Adrenal gland (tissue), 12 donors: ENCODE results near the gene ZP1. TPM values are rescaled to one million over a fixed set of nuclear protein-coding genes. Genes with fewer than 3 reads are reported as not detected.

Experiments used
- DNase-seq, 7 donors: peaks; one replicate each; pipeline ENCODE4 v3.0.0-alpha.2; 2019 to 2020
- H3K27ac ChIP-seq, 5 donors: fragments of 200-600 bp; sonication (generic) in 4 of 5; 1 replicate in 3 of 5; 2 replicates in 2 of 5; pipeline versions ENCODE4 v1.5.1 to v1.8.0; 2016 to 2020; ENCODE audit warnings: mild to moderate bottlenecking in 1 of 5
- H3K27me3 ChIP-seq: fragments of 200-600 bp; 2 replicates; pipeline ENCODE4 v1.8.0; 2021
- H3K36me3 ChIP-seq, 2 donors: fragments of 200-600 bp; replicated peaks in 1 of 2; 1 replicate in 1 of 2; 2 replicates in 1 of 2; pipeline versions ENCODE4 v1.5.1 to v1.8.0; 2018 to 2022
- H3K4me1 ChIP-seq, 2 donors: fragments of 200-600 bp; replicated peaks in 1 of 2; 1 replicate in 1 of 2; 2 replicates in 1 of 2; pipeline versions ENCODE4 v1.5.1 to v1.8.0; 2018 to 2021
- H3K4me3 ChIP-seq, 4 donors: fragments of 200-600 bp; sonication (generic) in 3 of 4; one replicate each; pipeline ENCODE4 v1.5.1; 2016 to 2018
- H3K9me3 ChIP-seq, 3 donors: fragments of 200-600 bp; sonication (generic) in 1 of 3; replicated peaks in 1 of 3; 1 replicate in 2 of 3; 2 replicates in 1 of 3; pipeline versions ENCODE4 v1.5.1 to v1.8.0; 2016 to 2021
- CTCF ChIP-seq, 6 experiments: fragments of 450-650 bp in 4 of 6; fragments of 200-600 bp in 2 of 6; sonication (generic) in 1 of 6; IDR thresholded peaks; 1 replicate in 5 of 6; 2 replicates in 1 of 6; pipeline versions ENCODE4 v1.5.1 to v1.8.0; 2016 to 2021; ENCODE audit warnings: antibody characterized with exemption in 6 of 6, mild to moderate bottlenecking in 2 of 6, moderate library complexity in 1 of 6
- POLR2A ChIP-seq, 2 donors: fragments of 450-650 bp; IDR thresholded peaks; one replicate each; pipeline ENCODE4 v1.6.1; 2017; ENCODE audit warnings: antibody characterized with exemption in 2 of 2, mild to moderate bottlenecking in 2 of 2, moderate library complexity in 1 of 2
- WGBS, 4 donors: extraction: QIAGEN DNeasy Blood & Tissue Kit in 2 of 4; methylation state at CpG; one replicate each; pipeline versions ENCODE4 v1.1.5 to v1.1.7; 2013 to 2017; 5-methylcytosine and 5-hydroxymethylcytosine counted together
- intact Hi-C, 2 donors: fragments of 100-400 bp; cut with DNase I; formaldehyde crosslinking; loops; one replicate each; pipeline versions ENCODE4 v1.14.1 to v1.15.0; 2022 to 2023
- polyA plus RNA-seq, 3 donors: library from polyadenylated mRNA; stranded (reverse); fragments of 200-250 nt in 2 of 3; fragments of 350-450 nt in 1 of 3; fragmentation: Illumina TruSeq in 1 of 3; extraction: RNeasy Lipid Tissue Mini Kit (QIAGEN cat#74804) in 1 of 3; gene quantifications; one replicate each; pipeline ENCODE4 v1.2.3, GENCODE V29; 2013 to 2014
- total RNA-seq, 9 donors: library from RNA; depleted of rRNA in 4 of 9; stranded (reverse); fragments of >200 nt in 4 of 9; fragments of 120-200 nt in 1 of 9; fragmentation: NEBNext Ultra II Directional in 1 of 9; extraction: Animal tissue kit (Norgen Biotek cat#: 25700) in 1 of 9; gene quantifications; one replicate each; pipeline versions ENCODE4 v1.1.0 to v1.2.4, GENCODE V29; 2013 to 2023
- donor health status: healthy with polysubstance abuse.
- donor health status: Bipolar disorder and iron deficiency.
- donor health status: DM: yes; HTN: yes; CAD: no.
- donor health status: DM: no; HTN: no; CAD: no.
- donor health status: DM: no; HTN: no; CAD: no.
- donor health status: DM: yes; HTN: yes; CAD: no.

ZP1 gene
- total and polyA plus RNA-seq, 12 donors = 0.24 to 6.3 (median 0.71) TPM; not detected in 2

- no peak overlapping the region for H3K27ac ChIP-seq
- intact Hi-C loops = loop anchor here in 1 of 2 donors (5.0 kb wide), 1 partner anchor 55 kb away; no protein-coding TSS in a partner anchor
- H3K4me3 ChIP-seq = no peak overlapping the region
- peaks cover 0 to 4% of the 10 kb centered on the region in 2 donors for H3K4me1 ChIP-seq
- TF ChIP-seq POLR2A (IDR thresholded peaks at IDR 0.05) = no peak
- peak; percentile 26 to 68 (median 53) for TF ChIP-seq CTCF (IDR thresholded peaks at IDR 0.05)
- WGBS, 4 donors = 48 to 57% (median 51%) methylated on average over 4 to 5 of the region's 5 CpGs
- no peaks in the 10 kb centered on the region for H3K27me3 ChIP-seq
- peak; percentile 45 to 78 (median 60) for DNase-seq
- peaks cover 0 to 17% of the 10 kb centered on the region in 2 donors for H3K36me3 ChIP-seq
- no peaks in the 10 kb centered on the region for H3K9me3 ChIP-seq
Measured at GRCh38 chr11:60887556-60887955, 20.2 kb downstream of the ZP1 start.

- WGBS, 4 donors = 71 to 80% (median 75%) methylated on average over 6 of the region's 6 CpGs
- intact Hi-C loops = loop anchor here in 1 of 2 donors (5.0 kb wide), 2 partner anchors 58 to 113 kb away; no protein-coding TSS in a partner anchor
- H3K36me3 ChIP-seq = peaks cover 0 to 39% of the 10 kb centered on the region in 2 donors
Measured at GRCh38 chr11:60889869-60890311, 22.5 kb downstream of the ZP1 start.

GRCh38 chr11:60890696-60891095 lies 23.4 kb downstream of the ZP1 start:
- intact Hi-C loops = loop anchor here in 1 of 2 donors (5.0 kb wide), 1 partner anchor 113 kb away; no protein-coding TSS in a partner anchor
- Histone ChIP-seq H3K27me3 (no peaks in the 10 kb centered on the region), H3K4me1 (peaks cover 0 to 4% of the 10 kb centered on the region in 2 donors), H3K4me3 (no peak overlapping the region), H3K9me3 (no peaks in the 10 kb centered on the region), H3K36me3 (peaks cover 0 to 47% of the 10 kb centered on the region in 2 donors), H3K27ac (no peak overlapping the region)
- TF ChIP-seq CTCF (IDR thresholded peaks at IDR 0.05) (no peak), POLR2A (IDR thresholded peaks at IDR 0.05) (no peak)
- WGBS, 4 donors = 45 to 62% (median 51%) methylated on average over 4 to 5 of the region's 5 CpGs
- peak in 1 of 7 donors; percentile 50 for DNase-seq

More at GRCh38 chr11:60889869-60890311, 22.5 kb downstream of the ZP1 start:
- no peaks in the 10 kb centered on the region for H3K9me3 ChIP-seq
- H3K4me1 ChIP-seq = peaks cover 0 to 4% of the 10 kb centered on the region in 2 donors
- H3K27me3 ChIP-seq = no peaks in the 10 kb centered on the region
- DNase-seq = peak in 1 of 7 donors; percentile 41
- no peak overlapping the region for H3K4me3 ChIP-seq
- H3K27ac ChIP-seq = no peak overlapping the region
- no peak for TF ChIP-seq CTCF (IDR thresholded peaks at IDR 0.05)

- intact Hi-C loops = loop anchor here in 1 of 2 donors (5.0 kb wide), 1 partner anchor 114 kb away; no protein-coding TSS in a partner anchor
- no peaks in the 10 kb centered on the region for H3K27me3 ChIP-seq
- TF ChIP-seq CTCF (IDR thresholded peaks at IDR 0.05) (no peak), POLR2A (IDR thresholded peaks at IDR 0.05) (no peak)
- no peak overlapping the region for H3K4me3 ChIP-seq
- WGBS, 4 donors = 47 to 60% (median 50%) methylated on average over 4 to 7 of the region's 7 CpGs
- H3K4me1 ChIP-seq = peaks cover 0 to 4% of the 10 kb centered on the region in 2 donors
- H3K36me3 ChIP-seq = peaks cover 0 to 52% of the 10 kb centered on the region in 2 donors
- no peaks in the 10 kb centered on the region for H3K9me3 ChIP-seq
- DNase-seq = peak; percentile 72 to 90 (median 88)
- H3K27ac ChIP-seq = peak overlapping the region in 1 of 5 donors; percentile 14
Measured at GRCh38 chr11:60891103-60891741, 23.9 kb downstream of the ZP1 start.
